ENCODE data around the gene WSCD2.
"Not testable (repeated sequence)": the region's sequence is repeated elsewhere in the genome, so short reads cannot be mapped to it uniquely, and the experiment has no call there.

The WSCD2 gene

GRCh38 chr12:108199106-108199505, 70.0 kb downstream of the WSCD2 start:
- DNase-seq, result no peak

GRCh38 chr12:108201808-108202207, 72.7 kb downstream of the WSCD2 start:
- no peak for DNase-seq

DNA sequence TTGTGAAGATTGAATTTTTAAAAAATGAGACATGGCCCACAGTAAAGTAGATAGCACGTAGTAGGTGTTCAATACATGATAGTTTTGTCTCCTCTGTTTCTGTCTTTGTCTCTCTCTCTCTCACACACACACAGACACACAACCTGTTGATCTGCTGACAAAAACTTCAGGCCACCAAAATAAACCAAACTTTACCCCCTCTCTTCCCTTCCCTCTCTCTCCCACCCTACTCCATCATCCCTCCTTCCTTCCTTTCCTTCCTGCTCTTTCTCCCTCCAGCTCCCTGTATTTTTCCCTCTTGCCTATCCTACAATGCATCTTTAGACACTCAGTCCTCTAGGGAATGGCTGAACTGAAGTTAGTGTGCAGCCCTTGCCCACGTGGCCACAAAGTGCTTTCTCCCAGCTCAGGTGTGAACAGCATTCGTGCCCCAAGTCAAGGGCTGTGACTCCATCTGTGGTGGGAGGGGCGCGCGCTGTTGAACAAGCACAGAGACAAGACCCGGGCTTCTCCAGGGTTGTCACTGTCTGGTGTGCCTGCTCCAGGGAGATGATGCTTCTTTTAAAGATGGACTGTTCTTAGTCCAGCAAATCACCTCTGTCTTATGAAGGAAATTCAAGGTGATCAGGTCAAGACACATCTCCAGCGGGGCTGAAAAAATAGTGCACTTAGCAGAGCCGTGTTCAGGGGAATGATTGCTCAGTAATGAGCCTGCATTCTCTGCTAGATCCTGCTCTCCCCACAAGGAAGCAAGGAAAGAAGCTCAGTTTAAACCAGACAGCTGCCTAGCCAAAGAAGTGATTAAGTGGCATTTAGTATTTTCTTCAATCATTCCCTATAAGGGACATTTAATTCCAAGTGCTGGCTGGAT, 75.3 kb downstream of the WSCD2 start:
- no peak for DNase-seq

DNA sequence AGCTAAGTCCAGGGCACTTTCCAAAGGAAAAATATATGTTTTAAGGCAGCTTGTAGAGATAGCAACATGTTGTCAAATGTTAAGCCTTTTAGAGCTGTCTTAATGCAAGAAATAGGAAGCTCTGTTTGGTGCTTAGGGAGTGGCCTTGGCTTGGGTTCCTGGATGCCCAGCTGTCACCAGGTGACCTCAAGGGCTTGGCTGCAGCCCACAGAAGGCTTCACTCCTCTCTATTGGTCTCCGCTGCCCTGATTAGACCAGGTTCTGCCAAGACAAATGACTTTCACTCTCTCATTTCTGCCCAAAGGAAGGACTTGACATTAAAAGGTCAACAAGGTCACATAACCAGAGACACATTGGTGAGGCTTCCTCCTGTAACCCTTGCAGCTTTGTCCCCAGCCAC, 76.8 kb downstream of the WSCD2 start:
- DNase-seq, result no peak

DNA sequence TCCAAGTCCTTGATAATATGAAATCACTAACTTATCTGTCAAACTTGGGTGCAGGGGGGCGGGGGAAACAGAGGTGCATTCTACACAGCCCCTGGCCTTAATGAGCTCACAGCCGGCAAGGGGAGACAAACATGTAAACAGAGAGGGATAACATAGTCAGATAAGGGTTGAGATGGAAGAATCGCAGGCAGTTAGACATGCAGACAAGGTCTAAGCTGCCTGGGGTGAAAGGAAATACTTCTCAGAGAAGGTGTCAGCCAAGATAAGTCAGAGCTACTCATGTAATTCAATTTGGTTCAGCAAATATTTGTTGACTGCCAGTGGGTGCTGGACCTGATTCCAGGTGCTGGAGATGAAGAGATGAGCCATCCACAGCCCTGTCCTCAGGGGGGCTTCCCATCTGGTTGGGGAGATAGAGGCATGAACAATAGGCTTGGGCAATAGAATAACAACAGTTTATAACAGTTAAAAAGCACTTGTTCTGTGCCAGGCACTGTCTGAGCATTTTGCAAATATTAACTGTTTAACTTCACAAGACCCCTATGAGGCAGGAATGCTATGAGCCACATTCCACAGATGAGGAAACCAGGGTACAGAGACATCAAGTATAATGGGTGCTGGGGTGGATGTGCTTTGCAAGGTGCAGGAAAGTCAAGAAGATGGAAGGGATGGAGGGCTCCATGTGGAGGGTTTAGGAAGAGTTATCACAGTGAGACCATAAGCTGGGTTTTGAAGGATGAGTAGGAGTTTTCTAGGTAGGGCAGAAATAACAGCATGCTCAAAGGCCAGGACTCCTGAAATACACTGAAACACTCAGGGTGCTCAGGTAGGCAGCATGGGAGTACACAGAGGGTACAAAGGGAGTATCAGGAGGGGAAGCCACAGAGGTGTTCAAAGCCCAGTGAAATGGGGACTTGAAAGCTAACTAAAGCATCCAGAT, 79.0 kb downstream of the WSCD2 start:
- DNase-seq, result no peak

- no peak for DNase-seq
These were observed 80.9 kb downstream of the WSCD2 start for GRCh38 chr12:108210001-108210400.

DNA sequence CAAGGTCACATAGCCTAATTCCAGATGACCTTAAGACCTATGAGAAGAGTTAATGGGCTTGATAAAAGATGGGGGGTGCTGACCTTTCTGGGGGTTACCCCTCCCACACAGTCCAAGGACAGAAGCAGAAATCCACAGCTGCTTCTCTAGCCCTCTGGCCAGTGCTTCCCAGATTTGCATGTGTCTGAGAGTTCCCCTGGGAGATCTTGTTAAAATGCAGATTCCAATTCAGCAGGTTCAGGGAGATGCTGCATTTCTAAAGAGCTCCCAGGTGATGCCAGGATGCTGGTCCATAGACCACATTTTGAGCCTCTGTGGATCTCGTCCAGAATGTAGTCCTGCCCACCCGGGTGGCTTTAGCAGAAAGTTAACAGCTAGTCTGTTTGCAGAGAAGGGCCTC, 82.1 kb downstream of the WSCD2 start:
- no peak for DNase-seq

DNA sequence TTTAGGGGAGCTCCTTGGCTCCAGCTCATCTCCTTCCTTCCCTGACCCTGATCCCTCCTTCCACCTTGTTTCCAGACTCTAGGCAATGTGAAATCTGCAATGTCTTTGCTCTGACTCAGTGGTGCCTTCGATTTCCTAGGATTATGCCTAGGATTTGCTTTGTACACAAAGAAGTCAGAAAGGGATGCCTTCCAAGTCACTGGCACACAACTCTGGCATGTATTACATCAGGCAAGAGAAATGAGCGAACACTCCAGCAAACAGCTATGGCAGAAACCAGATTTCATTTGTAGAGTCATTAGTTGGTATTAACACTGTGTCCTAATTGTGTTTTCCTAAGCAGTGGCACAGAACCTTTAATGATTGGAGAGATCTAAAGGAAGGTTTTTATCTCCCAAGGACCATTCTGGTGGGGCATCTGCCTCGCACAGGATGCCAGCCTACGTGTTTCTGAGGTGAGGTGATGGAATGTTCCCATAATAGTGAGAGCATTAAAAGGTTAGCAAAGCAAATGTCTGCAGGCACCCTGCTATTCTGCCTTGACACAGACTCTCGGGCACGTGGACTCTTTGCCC, 84.9 kb downstream of the WSCD2 start:
- no peak for DNase-seq

- no peak for DNase-seq
These were observed 85.4 kb downstream of the WSCD2 start for GRCh38 chr12:108214486-108214885.

GRCh38 chr12:108215458-108215857, 86.4 kb downstream of the WSCD2 start:
- no peak for DNase-seq

DNA sequence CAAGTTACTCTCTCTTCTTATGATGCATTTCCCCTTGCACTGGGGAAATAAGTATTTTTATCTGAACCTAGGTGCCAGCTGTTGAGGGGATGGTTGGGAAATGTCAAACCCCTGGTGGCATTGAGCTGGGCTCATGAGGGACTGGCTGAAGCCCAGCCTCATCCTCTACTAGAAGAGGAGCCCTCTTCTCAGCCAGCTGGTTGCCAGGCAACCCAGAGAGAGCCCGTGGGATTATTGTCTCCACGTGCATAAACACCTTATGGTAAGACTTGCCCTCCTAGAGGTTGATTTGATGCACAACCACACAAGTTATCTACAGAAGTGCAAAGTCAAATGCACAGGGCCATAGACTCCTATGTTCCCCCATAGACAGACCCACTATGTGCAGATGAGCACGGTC, 89.8 kb downstream of the WSCD2 start:
- no peak for DNase-seq

GRCh38 chr12:108225101-108225500, 96.0 kb downstream of the WSCD2 start:
- DNase-seq, result not testable (repeated sequence)

- DNase-seq, result no peak
These were observed 97.8 kb downstream of the WSCD2 start for GRCh38 chr12:108226866-108227265.

- no peak for DNase-seq
These were observed 99.7 kb downstream of the WSCD2 start for GRCh38 chr12:108228746-108229145.

GRCh38 chr12:108231109-108231905, 102.2 kb downstream of the WSCD2 start:
- no peak for DNase-seq

GRCh38 chr12:108231909-108232434, 102.9 kb downstream of the WSCD2 start:
- no peak for DNase-seq

DNA sequence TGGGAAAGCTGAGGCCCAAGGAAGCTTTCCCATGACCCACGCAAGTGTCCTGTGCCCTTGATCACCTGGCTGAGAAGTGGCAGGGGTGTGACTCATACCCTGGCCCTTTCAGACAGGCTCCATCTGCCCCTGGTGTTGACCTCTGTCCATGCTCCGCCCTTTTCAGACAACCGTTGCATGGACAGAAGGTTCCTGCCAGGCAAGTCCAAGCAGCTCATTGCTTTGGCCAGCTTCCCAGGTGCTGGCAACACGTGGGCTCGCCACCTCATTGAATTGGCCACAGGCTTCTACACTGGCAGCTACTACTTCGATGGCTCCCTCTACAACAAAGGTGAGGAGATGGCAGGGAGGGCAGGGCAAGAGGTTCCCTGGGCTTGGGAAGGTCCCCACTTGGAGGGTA, 103.5 kb downstream of the WSCD2 start:
- no peak for DNase-seq

- no peak for DNase-seq
These were observed 105.1 kb downstream of the WSCD2 start for GRCh38 chr12:108234158-108234557.

- no peak for DNase-seq
These were observed 106.3 kb downstream of the WSCD2 start for GRCh38 chr12:108235197-108235984.

- no peak for DNase-seq
These were observed 106.8 kb downstream of the WSCD2 start for GRCh38 chr12:108235985-108236263.

GRCh38 chr12:108236366-108236765, 107.3 kb downstream of the WSCD2 start:
- DNase-seq, result no peak

DNA sequence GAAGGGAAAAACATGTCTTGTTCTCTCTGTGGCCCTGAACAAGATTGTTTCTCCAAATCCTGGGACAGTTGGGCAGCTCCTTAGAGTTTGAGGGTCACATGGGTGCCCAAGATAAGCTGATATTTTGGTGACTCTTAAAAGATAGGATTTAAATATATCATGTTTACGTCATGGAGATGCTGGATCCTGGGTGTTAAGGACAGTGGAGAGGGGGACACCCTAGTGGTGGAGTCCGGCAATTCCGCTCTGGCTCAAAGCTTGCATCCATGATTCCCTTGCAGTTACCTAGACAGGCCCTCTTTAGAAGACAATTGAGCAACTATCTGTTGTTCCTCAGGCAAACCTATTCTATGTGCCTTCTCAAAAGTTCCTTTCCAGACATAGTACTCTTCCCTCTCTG, 108.2 kb downstream of the WSCD2 start:
- DNase-seq, result no peak

Measured in NCI-H1048 (cell line).